Mesenchymal stem cell (in vitro differentiated cells and primary cell): ENCODE measurements around the gene ZBTB38. TPM values are rescaled to one million over a fixed set of nuclear protein-coding genes. Genes with fewer than 3 reads are reported as not detected.

Experiments used
- DNase-seq: peaks from one replicate; pipeline ENCODE4 v3.0.0-alpha.2; 2013
- H2AFZ ChIP-seq: one replicate; pipeline ENCODE4 v1.6.1; 2013; ENCODE audit warnings: low read depth, mild to moderate bottlenecking, control low read depth, inconsistent platforms, low read length, moderate library complexity
- H2AK5ac ChIP-seq: 2 replicates; pipeline ENCODE4 v1.6.1; 2013; ENCODE audit warnings: low read length, moderate library complexity, mild to moderate bottlenecking, inconsistent platforms; ENCODE audit not compliant: severe bottlenecking
- H2BK120ac ChIP-seq: one replicate; pipeline ENCODE4 v1.6.1; 2013; ENCODE audit warnings: low read depth, mild to moderate bottlenecking, inconsistent platforms, low read length, moderate library complexity
- H2BK12ac ChIP-seq, 2 experiments: one replicate each; pipeline ENCODE4 v1.6.1; 2013; ENCODE audit warnings: inconsistent platforms in 2 of 2, low read length in 2 of 2, mild to moderate bottlenecking in 2 of 2, moderate library complexity in 2 of 2, control low read depth in 1 of 2
- H2BK15ac ChIP-seq: one replicate; pipeline ENCODE4 v1.6.1; 2013; ENCODE audit warnings: mild to moderate bottlenecking, low read depth, inconsistent platforms; ENCODE audit not compliant: poor library complexity, severe bottlenecking
- H2BK5ac ChIP-seq: 2 replicates; pipeline ENCODE4 v1.6.1; 2013; ENCODE audit warnings: low read depth, mild to moderate bottlenecking, low read length, control low read depth, inconsistent platforms; ENCODE audit not compliant: poor library complexity, severe bottlenecking
- H3K14ac ChIP-seq, 2 experiments: one replicate each; pipeline ENCODE4 v1.6.1; 2013; ENCODE audit warnings: inconsistent platforms in 2 of 2, low read length in 2 of 2, control low read depth in 1 of 2, mild to moderate bottlenecking in 1 of 2, moderate library complexity in 1 of 2
- H3K18ac ChIP-seq, 2 experiments: one replicate each; pipeline ENCODE4 v1.6.1; 2013; ENCODE audit warnings: inconsistent platforms in 2 of 2, low read length in 2 of 2, control low read depth in 1 of 2, low read depth in 1 of 2, mild to moderate bottlenecking in 1 of 2
- H3K23ac ChIP-seq, 2 experiments: one replicate each; pipeline ENCODE4 v1.6.1; 2013; ENCODE audit warnings: inconsistent platforms in 2 of 2, low read length in 2 of 2, mild to moderate bottlenecking in 2 of 2, moderate library complexity in 2 of 2, control low read depth in 1 of 2
- H3K27ac ChIP-seq: 2 replicates; pipeline ENCODE4 v1.5.1; 2013; ENCODE audit warnings: mild to moderate bottlenecking, moderate library complexity, low read length, control low read depth, inconsistent platforms; ENCODE audit not compliant: poor library complexity, severe bottlenecking
- H3K27me3 ChIP-seq, 2 experiments: 2 replicates each; pipeline versions ENCODE4 v1.6.1 to v1.7.0; 2013; ENCODE audit warnings: low read length in 2 of 2, mild to moderate bottlenecking in 2 of 2, moderate library complexity in 2 of 2, control low read depth in 1 of 2, inconsistent platforms in 1 of 2; ENCODE audit not compliant: control insufficient read depth in 1 of 2, insufficient read depth in 1 of 2
- H3K36me3 ChIP-seq, 2 experiments: 2 replicates each; pipeline versions ENCODE4 v1.6.1 to v1.7.0; 2013; ENCODE audit warnings: low read length in 2 of 2, control low read depth in 1 of 2, inconsistent platforms in 1 of 2, low read depth in 1 of 2, mild to moderate bottlenecking in 1 of 2; ENCODE audit not compliant: insufficient read depth in 2 of 2, control insufficient read depth in 1 of 2
- H3K4ac ChIP-seq, 2 experiments: one replicate each; pipeline ENCODE4 v1.6.1; 2013; ENCODE audit warnings: inconsistent platforms in 2 of 2, low read length in 2 of 2, mild to moderate bottlenecking in 2 of 2, moderate library complexity in 2 of 2, control low read depth in 1 of 2, low read depth in 1 of 2
- H3K4me1 ChIP-seq: 2 replicates; pipeline ENCODE4 v1.6.1; 2013; ENCODE audit warnings: low read depth, low read length, control low read depth; ENCODE audit not compliant: control insufficient read depth, insufficient read depth
- H3K4me2 ChIP-seq: 2 replicates; pipeline ENCODE4 v1.6.1; 2013; ENCODE audit warnings: low read length, mild to moderate bottlenecking, inconsistent platforms; ENCODE audit not compliant: poor library complexity, severe bottlenecking
- H3K4me3 ChIP-seq, 2 experiments: 2 replicates each; pipeline versions ENCODE4 v1.5.1 to v1.7.0; 2013; ENCODE audit warnings: low read length in 2 of 2, mild to moderate bottlenecking in 2 of 2, control low read depth in 1 of 2, low read depth in 1 of 2; ENCODE audit not compliant: insufficient read depth in 1 of 2
- H3K79me1 ChIP-seq: replicated peaks from 2 replicates; pipeline ENCODE4 v1.6.1; 2013; ENCODE audit warnings: mild to moderate bottlenecking, control low read depth, low read length, inconsistent platforms; ENCODE audit not compliant: poor library complexity, severe bottlenecking
- H3K9ac ChIP-seq: 2 replicates; pipeline ENCODE4 v1.7.0; 2013; ENCODE audit warnings: mild to moderate bottlenecking, low read length, moderate library complexity
- H3K9me3 ChIP-seq: 2 replicates; pipeline ENCODE4 v1.7.0; 2013; ENCODE audit warnings: mild to moderate bottlenecking, low read length; ENCODE audit not compliant: control insufficient read depth
- H4K8ac ChIP-seq: one replicate; pipeline ENCODE4 v1.6.1; 2013; ENCODE audit warnings: inconsistent platforms, mild to moderate bottlenecking, low read length, moderate library complexity
- H4K91ac ChIP-seq: one replicate; pipeline ENCODE4 v1.6.1; 2013; ENCODE audit warnings: mild to moderate bottlenecking, low read length, inconsistent platforms
- WGBS: methylation state at CpG from one replicate; pipeline ENCODE4 v1.1.7; 2013; ENCODE audit warnings: mixed read lengths; 5-methylcytosine and 5-hydroxymethylcytosine counted together
- polyA plus RNA-seq, 2 experiments: library from polyadenylated mRNA; stranded (reverse); fragments of 200-250 nt; gene quantifications; one replicate each; pipeline ENCODE4 v1.2.3, GENCODE V29; 2013

ZBTB38 gene
- 42.0 TPM for polyA plus RNA-seq (2013, experiment 1 of 2)
- 39.5 TPM for polyA plus RNA-seq (2013, experiment 2 of 2)

DNA sequence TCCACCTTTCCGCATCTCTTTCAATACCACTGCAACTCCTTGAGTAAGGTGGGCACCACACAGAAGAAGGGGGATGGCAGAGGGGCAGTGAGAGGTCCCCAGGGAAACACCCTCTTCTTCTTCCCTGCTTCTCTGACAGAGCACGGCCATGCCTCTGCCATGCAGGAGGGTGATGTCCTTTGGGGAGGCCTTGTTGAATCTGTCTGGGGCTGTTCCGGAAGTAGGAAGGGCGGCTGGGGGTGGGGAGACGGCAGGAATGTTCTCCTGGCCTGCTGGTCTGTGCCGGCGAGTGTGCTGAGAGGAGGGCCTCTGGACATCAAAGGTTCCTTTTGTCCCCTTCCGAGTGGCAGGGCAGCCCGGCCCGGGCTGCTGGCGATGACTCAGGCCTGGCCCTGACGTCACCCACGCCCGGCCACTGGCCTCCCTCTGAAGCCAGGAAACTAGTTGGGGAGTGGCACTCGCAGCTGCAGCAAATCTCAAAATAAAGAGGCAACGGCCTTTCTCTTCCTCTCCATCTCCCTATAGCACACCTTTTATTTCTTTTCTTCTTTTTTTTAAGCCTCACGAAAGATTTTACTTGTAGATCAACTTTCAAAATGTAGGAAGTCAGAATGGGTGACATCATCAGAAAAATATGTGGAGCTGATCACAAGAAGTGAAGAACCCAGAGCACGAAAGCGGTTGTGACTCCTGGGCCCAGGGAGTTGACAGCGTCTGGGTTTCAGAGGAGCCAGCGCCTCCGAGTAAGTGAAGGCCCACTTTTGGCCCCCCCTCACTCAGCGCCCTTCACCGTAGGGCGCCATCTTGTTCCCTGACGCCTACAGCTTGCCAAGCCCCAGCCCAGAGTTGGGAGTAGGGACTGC, at the start of gene ZBTB38:
TSS of gene ZBTB38 (plus strand) at position 443 of the 863 bp plus-strand sequence. CDS start 73,885 bp downstream, outside the sequence.
- Histone ChIP-seq H2AK5ac (peak within 1 kb of the TSS; percentile 98), H2BK120ac (peak within 1 kb of the TSS; percentile 99), H4K91ac (peak within 1 kb of the TSS; percentile 100), H2BK5ac (peak within 1 kb of the TSS; percentile 97), H4K8ac (peak within 1 kb of the TSS; percentile 98), H3K9ac (peak within 1 kb of the TSS; percentile 87), H3K23ac (peak within 1 kb of the TSS in 1 of 2 experiments; percentile 50), H3K18ac (peak within 1 kb of the TSS; percentile 99 to 100), H3K27me3 (no peaks in the 10 kb centered on the region), H3K4me3 (peak within 1 kb of the TSS in 1 of 2 experiments; percentile 66), H3K36me3 (peaks cover 0 to 15% of the 10 kb centered on the region in 2 experiments), H3K9me3 (peaks cover 7% of the 10 kb centered on the region), H3K4ac (peak within 1 kb of the TSS; percentile 96 to 99), H3K79me1 (peaks cover 8% of the 10 kb centered on the region), H3K4me2 (no peak within 1 kb of the TSS), H2BK12ac (peak within 1 kb of the TSS; percentile 98 to 100), H2BK15ac (peak within 1 kb of the TSS; percentile 97), H3K27ac (peak within 1 kb of the TSS; percentile 100), H3K4me1 (peaks cover 16% of the 10 kb centered on the region), H3K14ac (peak within 1 kb of the TSS in 1 of 2 experiments; percentile 98), H2AFZ (peak within 1 kb of the TSS; percentile 37)
- 3% methylated on average over 19 of the region's 26 CpGs for WGBS
- peak; percentile 97 for DNase-seq

GRCh38 chr3:141320399-141321108, 47.8 kb upstream of the ZBTB38 start:
- no peak overlapping the region for H3K9ac ChIP-seq
- DNase-seq, result no peak
- peak overlapping the region; percentile 88 for H2AK5ac ChIP-seq
- H3K14ac ChIP-seq, result no peak overlapping the region
- H3K9me3 ChIP-seq, result no peaks in the 10 kb centered on the region
- H3K18ac ChIP-seq, result no peak overlapping the region
- no peak overlapping the region for H4K91ac ChIP-seq
- no peak overlapping the region for H2BK15ac ChIP-seq
- no peaks in the 10 kb centered on the region for H3K36me3 ChIP-seq
- H3K23ac ChIP-seq, result no peak overlapping the region
- peaks cover 6% of the 10 kb centered on the region for H3K4me1 ChIP-seq
- H2BK120ac ChIP-seq, result no peak overlapping the region
- no peak overlapping the region for H2BK5ac ChIP-seq
- H3K27me3 ChIP-seq, result no peaks in the 10 kb centered on the region
- no peak overlapping the region for H4K8ac ChIP-seq
- no peak overlapping the region for H3K4ac ChIP-seq
- peak overlapping the region in 1 of 2 experiments; percentile 3 for H2BK12ac ChIP-seq
- H3K79me1 ChIP-seq, result no peaks in the 10 kb centered on the region
- H3K27ac ChIP-seq, result no peak overlapping the region
- H3K4me3 ChIP-seq, result no peak overlapping the region
- H3K4me2 ChIP-seq, result no peak overlapping the region
- no peak overlapping the region for H2AFZ ChIP-seq

DNA sequence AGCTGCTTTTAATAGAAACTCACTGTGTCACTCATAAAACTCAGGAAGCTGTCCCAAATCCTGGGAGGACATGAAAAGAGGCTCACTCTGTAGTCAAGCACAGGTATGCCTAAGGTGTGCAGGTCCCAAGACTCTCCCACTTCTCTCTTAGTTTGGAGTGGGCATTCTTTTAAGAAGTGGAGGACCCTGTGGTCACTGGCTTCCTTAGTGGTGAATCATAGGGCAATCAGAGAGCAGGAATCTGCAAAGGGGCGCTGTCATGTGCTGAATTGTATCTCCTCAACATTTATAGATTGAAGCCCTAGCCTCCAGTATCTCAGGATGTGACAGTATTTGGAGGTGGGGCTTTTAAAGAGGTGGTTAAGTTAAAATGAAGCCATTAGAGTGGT, 47.2 kb upstream of the ZBTB38 start:
- Histone ChIP-seq H3K9me3 (no peaks in the 10 kb centered on the region), H2BK12ac (peak overlapping the region in 1 of 2 experiments; percentile 7), H3K27ac (no peak overlapping the region), H3K9ac (no peak overlapping the region), H3K27me3 (no peaks in the 10 kb centered on the region), H3K4me2 (no peak overlapping the region), H2BK120ac (no peak overlapping the region), H2AFZ (no peak overlapping the region), H3K4me3 (no peak overlapping the region), H3K36me3 (no peaks in the 10 kb centered on the region), H4K91ac (no peak overlapping the region), H3K4me1 (peaks cover 5% of the 10 kb centered on the region), H4K8ac (no peak overlapping the region), H3K79me1 (no peaks in the 10 kb centered on the region), H2BK5ac (no peak overlapping the region), H2BK15ac (no peak overlapping the region), H2AK5ac (peak overlapping the region; percentile 20), H3K23ac (no peak overlapping the region), H3K4ac (no peak overlapping the region), H3K14ac (no peak overlapping the region), H3K18ac (no peak overlapping the region)
- DNase-seq, result peak; percentile 41
- WGBS, result 27% methylated on average over 1 of the region's 1 CpG
